IMR-90 (cell line): ENCODE measurements around the gene DOCK7. TPM values are rescaled to one million over a fixed set of nuclear protein-coding genes. Genes with fewer than 3 reads are reported as not detected.

Source experiments
- ATAC-seq: fragments of 200-7000 bp; cut with Tn5 transposase; 2 replicates; pipeline ENCODE4 v1.9.1; 2020; ENCODE audit warnings: low read depth, mild to moderate bottlenecking, moderate library complexity
- BruUV-seq: library from RNA; stranded (reverse); fragments of 400-500 nt; replicated peaks from 2 replicates; lab custom pipeline; 2021; lab: Mats Ljungman, UMichigan
- CTCF ChIA-PET: fragments of 300-600 bp; formaldehyde crosslinking; extraction: SDS; loops from one replicate; lab custom pipeline; 2021; ENCODE audit warnings: antibody characterized with exemption; lab: Yijun Ruan, JAX
- POLR2A ChIA-PET: fragments of 300-600 bp; sonication (Branson Sonifier 250); formaldehyde crosslinking; loops from one replicate; lab custom pipeline; 2022; ENCODE audit warnings: antibody characterized with exemption; ENCODE audit not compliant: unreplicated experiment; lab: Charles Lee
- DNase-seq: peaks from one replicate; pipeline ENCODE4 v3.0.0; 2013
- H2AFZ ChIP-seq: replicated peaks from 2 replicates; pipeline ENCODE3; 2013; ENCODE audit warnings: low read length, mild to moderate bottlenecking; ENCODE audit not compliant: poor library complexity
- H2AK5ac ChIP-seq: 2 replicates; pipeline ENCODE4 v1.6.1; 2013; ENCODE audit warnings: low read depth, low read length, inconsistent platforms
- H2AK9ac ChIP-seq: replicated peaks from 2 replicates; pipeline ENCODE3; 2013; ENCODE audit warnings: mild to moderate bottlenecking, low read depth, low read length, moderate library complexity; ENCODE audit not compliant: poor library complexity
- H2BK120ac ChIP-seq: 2 replicates; pipeline ENCODE4 v1.6.1; 2013; ENCODE audit warnings: low read depth, low read length, inconsistent platforms
- H2BK15ac ChIP-seq: 3 replicates; pipeline ENCODE4 v1.6.1; 2013; ENCODE audit warnings: low read depth, low read length, inconsistent platforms
- H2BK20ac ChIP-seq: 2 replicates; pipeline ENCODE4 v1.6.1; 2013; ENCODE audit warnings: low read depth, mild to moderate bottlenecking, inconsistent platforms, low read length, moderate library complexity
- H2BK5ac ChIP-seq: 2 replicates; pipeline ENCODE4 v1.6.1; 2013; ENCODE audit warnings: mild to moderate bottlenecking, low read depth, low read length, inconsistent platforms; ENCODE audit not compliant: poor library complexity, severe bottlenecking
- H3K14ac ChIP-seq: replicated peaks from 2 replicates; pipeline ENCODE4 v1.6.1; 2013; ENCODE audit warnings: low read depth, low read length, inconsistent platforms
- H3K18ac ChIP-seq: 2 replicates; pipeline ENCODE4 v1.6.1; 2013; ENCODE audit warnings: low read depth, low read length, control low read depth
- H3K23ac ChIP-seq: 2 replicates; pipeline ENCODE4 v1.6.1; 2013; ENCODE audit warnings: low read depth, low read length, inconsistent platforms
- H3K27ac ChIP-seq: 2 replicates; pipeline ENCODE4 v1.5.1; 2013; ENCODE audit warnings: mild to moderate bottlenecking, control low read depth, low read length; ENCODE audit not compliant: insufficient read depth
- H3K27me3 ChIP-seq: 2 replicates; pipeline ENCODE4 v1.6.1; 2013; ENCODE audit warnings: low read length; ENCODE audit not compliant: control insufficient read depth, insufficient read depth
- H3K36me3 ChIP-seq: 2 replicates; pipeline ENCODE4 v1.6.1; 2013; ENCODE audit warnings: low read length, mixed read lengths; ENCODE audit not compliant: control insufficient read depth, insufficient read depth
- H3K4ac ChIP-seq: 2 replicates; pipeline ENCODE4 v1.6.1; 2013; ENCODE audit warnings: low read depth, low read length, inconsistent platforms
- H3K4me1 ChIP-seq: 2 replicates; pipeline ENCODE4 v1.6.1; 2013; ENCODE audit warnings: low read length, mixed read lengths; ENCODE audit not compliant: control insufficient read depth, insufficient read depth
- H3K4me2 ChIP-seq: 2 replicates; pipeline ENCODE4 v1.6.1; 2013; ENCODE audit warnings: low read depth, mild to moderate bottlenecking, control low read depth, low read length, moderate library complexity
- H3K4me3 ChIP-seq: 2 replicates; pipeline ENCODE4 v1.5.1; 2013; ENCODE audit warnings: low read depth, mild to moderate bottlenecking, control low read depth, low read length, moderate library complexity; ENCODE audit not compliant: insufficient read depth
- H3K56ac ChIP-seq: 2 replicates; pipeline ENCODE4 v1.6.1; 2013; ENCODE audit warnings: low read length, inconsistent platforms; ENCODE audit not compliant: insufficient read depth; ENCODE audit errors: extremely low read depth
- H3K79me1 ChIP-seq, 2 experiments: 2 replicates each; pipeline ENCODE4 v1.6.1; 2013; ENCODE audit warnings: low read length in 2 of 2, inconsistent platforms in 1 of 2, low read depth in 1 of 2
- H3K9ac ChIP-seq: 2 replicates; pipeline ENCODE4 v1.6.1; 2013; ENCODE audit warnings: low read depth, low read length, control low read depth
- H3K9me1 ChIP-seq: 2 replicates; pipeline ENCODE4 v1.6.1; 2013; ENCODE audit warnings: low read length, inconsistent platforms; ENCODE audit not compliant: insufficient read depth
- H3K9me3 ChIP-seq: 2 replicates; pipeline ENCODE4 v1.6.1; 2013; ENCODE audit warnings: low read length; ENCODE audit not compliant: control insufficient read depth, insufficient read depth
- H4K20me1 ChIP-seq: 2 replicates; pipeline ENCODE4 v1.6.1; 2013; ENCODE audit warnings: low read length, inconsistent platforms; ENCODE audit not compliant: insufficient read depth
- H4K5ac ChIP-seq: 2 replicates; pipeline ENCODE4 v1.6.1; 2013; ENCODE audit warnings: mild to moderate bottlenecking, low read depth, low read length, control low read depth
- H4K8ac ChIP-seq, 2 experiments: 2 replicates each; pipeline ENCODE4 v1.6.1; 2013; ENCODE audit warnings: low read depth in 2 of 2, low read length in 2 of 2, control low read depth in 1 of 2, inconsistent platforms in 1 of 2
- H4K91ac ChIP-seq: 2 replicates; pipeline ENCODE4 v1.6.1; 2013; ENCODE audit warnings: low read depth, low read length, inconsistent platforms; ENCODE audit not compliant: insufficient read depth
- BHLHE40 ChIP-seq: fragments of 150-350 bp; IDR thresholded peaks from 2 replicates; pipeline ENCODE4 v1.6.1; 2016; ENCODE audit warnings: mild to moderate bottlenecking, low read depth, low read length
- CEBPB ChIP-seq: IDR thresholded peaks from 2 replicates; pipeline ENCODE4 v1.6.1; 2012; ENCODE audit warnings: low read depth, low read length, improper control_type of control experiment
- CHD1 ChIP-seq: IDR thresholded peaks from 2 replicates; pipeline ENCODE4 v1.6.1; 2012; ENCODE audit warnings: low read depth, low read length, improper control_type of control experiment
- CTCF ChIP-seq: conservative IDR thresholded peaks from 2 replicates; pipeline ENCODE4 v1.5.1; 2012; ENCODE audit warnings: mild to moderate bottlenecking, low read depth, low read length, improper control_type of control experiment
- ELK1 ChIP-seq: fragments of 150-350 bp; IDR thresholded peaks from 2 replicates; pipeline ENCODE4 v1.6.1; 2016; ENCODE audit warnings: low read depth, mild to moderate bottlenecking, low read length, moderate library complexity, borderline replicate concordance
- FOS ChIP-seq: fragments of 150-350 bp; IDR thresholded peaks from 2 replicates; pipeline ENCODE4 v1.6.1; 2016; ENCODE audit warnings: low read depth, low read length
- MAFK ChIP-seq: IDR thresholded peaks from 2 replicates; pipeline ENCODE4 v1.6.1; 2012; ENCODE audit warnings: low read depth, low read length, improper control_type of control experiment
- MAZ ChIP-seq: IDR thresholded peaks from 2 replicates; pipeline ENCODE4 v1.6.1; 2012; ENCODE audit warnings: low read depth, mild to moderate bottlenecking, low read length, improper control_type of control experiment, moderate library complexity, borderline replicate concordance
- MXI1 ChIP-seq: IDR thresholded peaks from 2 replicates; pipeline ENCODE4 v1.6.1; 2012; ENCODE audit warnings: low read depth, mild to moderate bottlenecking, low read length, moderate library complexity, borderline replicate concordance
- NFE2L2 ChIP-seq: fragments of 150-350 bp; IDR thresholded peaks from 2 replicates; pipeline ENCODE4 v1.6.1; 2016; ENCODE audit warnings: low read depth, mild to moderate bottlenecking, low read length
- RAD21 ChIP-seq: IDR thresholded peaks from 2 replicates; pipeline ENCODE4 v1.6.1; 2012; ENCODE audit warnings: low read length, improper control_type of control experiment
- RCOR1 ChIP-seq: IDR thresholded peaks from 2 replicates; pipeline ENCODE4 v1.6.1; 2012; ENCODE audit warnings: mild to moderate bottlenecking, low read length, improper control_type of control experiment; ENCODE audit not compliant: insufficient replicate concordance
- SMC3 ChIP-seq: fragments of 150-350 bp; IDR thresholded peaks from 2 replicates; pipeline ENCODE4 v1.6.1; 2016; ENCODE audit warnings: low read depth, mild to moderate bottlenecking, antibody characterized with exemption, low read length, moderate library complexity
- USF2 ChIP-seq: fragments of 150-350 bp; IDR thresholded peaks from 2 replicates; pipeline ENCODE4 v1.6.1; 2017; ENCODE audit warnings: mild to moderate bottlenecking, antibody characterized with exemption, low read length, low read depth
- WGBS, 2 experiments: methylation state at CpG; one replicate each; pipeline versions ENCODE4 v1.1.5 to v1.1.7; 2013; ENCODE audit warnings: missing lambda C conversion rate in 2 of 2; ENCODE audit not compliant: insufficient read length in 1 of 2; ENCODE audit errors: extremely low coverage in 2 of 2; 5-methylcytosine and 5-hydroxymethylcytosine counted together
- dilution Hi-C: fragments of 300-500 bp; cut with HindIII; formaldehyde crosslinking; loops from one replicate; pipeline ENCODE4 v1.14.3; 2018; ENCODE audit warnings: low sequenced_read_pairs; ENCODE audit not compliant: unreplicated experiment
- in situ Hi-C: fragments of 300-500 bp; cut with MboI; formaldehyde crosslinking; loops from 3 replicates; pipeline ENCODE4 v1.14.3; 2019; ENCODE audit warnings: low sequenced_read_pairs, inconsistent platforms, mixed read lengths
- intact Hi-C: fragments of 100-400 bp; cut with micrococcal nuclease; formaldehyde crosslinking; loops from 2 replicates; pipeline ENCODE4 v1.10.0; 2022
- polyA plus RNA-seq, 3 experiments: library from polyadenylated mRNA; depleted of rRNA; stranded (reverse); fragments of >200 nt; gene quantifications; 2 replicates each; pipeline ENCODE4 v1.2.3, GENCODE V29; 2012; ENCODE audit warnings: low replicate concordance in 1 of 3
- total RNA-seq: library from RNA; depleted of rRNA; stranded (reverse); fragments of >200 nt; gene quantifications from 2 replicates; pipeline ENCODE4 v1.2.3, GENCODE V29; 2012

The DOCK7 gene
- total and polyA plus RNA-seq, 2 of the 4 experiments (the other 2 are of a cell fraction) = 38.0 to 97.7 TPM

GRCh38 chr1:62621907-62622306, 66.3 kb downstream of the DOCK7 start:
- Histone ChIP-seq H4K91ac (no peak overlapping the region), H3K36me3 (peaks cover 4% of the 10 kb centered on the region; the same call in 1 of the 2 replicates), H3K9me1 (no peaks in the 10 kb centered on the region), H3K27ac (no peak overlapping the region), H2BK5ac (peak overlapping the region; percentile 81), H4K5ac (no peak overlapping the region), H3K4me1 (peaks cover 5% of the 10 kb centered on the region), H3K18ac (no peak overlapping the region), H3K4me3 (no peak overlapping the region), H2AK5ac (no peak overlapping the region), H3K27me3 (no peaks in the 10 kb centered on the region), H3K56ac (no peak overlapping the region), H4K20me1 (no peaks in the 10 kb centered on the region), H2BK15ac (no peak overlapping the region), H3K79me1 (peaks cover 3 to 17% of the 10 kb centered on the region in 2 experiments; a peak in 3 of 4 replicates), H2AK9ac (no peak overlapping the region), H3K14ac (no peak overlapping the region), H2BK20ac (0 out of 2 replicates have a peak overlapping the region, but pooled peaks have one; percentile 47), H3K9me3 (no peaks in the 10 kb centered on the region), H2AFZ (peak overlapping the region; percentile 48), H3K23ac (no peak overlapping the region), H3K9ac (no peak overlapping the region), H4K8ac (no peak overlapping the region), H3K4ac (no peak overlapping the region; the same call in 1 of the 2 replicates), H3K4me2 (no peak overlapping the region), H2BK120ac (peak overlapping the region; percentile 47; the same call in 1 of the 2 replicates)
- CTCF ChIA-PET = no interaction called here
- 0 out of 2 replicates have a peak, but pooled peaks have one; percentile 37 for TF ChIP-seq MXI1
- TF ChIP-seq BHLHE40 = peak; percentile 74
- peak; percentile 58; the same call in 1 of the 2 replicates for TF ChIP-seq FOS
- no peak for TF ChIP-seq CTCF
- no peak for TF ChIP-seq SMC3
- no peak for TF ChIP-seq CHD1
- peak; percentile 45; the same call in 1 of the 2 replicates for TF ChIP-seq NFE2L2
- TF ChIP-seq RAD21 = no peak
- TF ChIP-seq ELK1 = no peak
- peak; percentile 28 for TF ChIP-seq RCOR1
- TF ChIP-seq MAZ = no peak
- TF ChIP-seq USF2 = peak; percentile 87
- peak; percentile 90 for TF ChIP-seq CEBPB
- peak; percentile 31; the same call in 1 of the 2 replicates for TF ChIP-seq MAFK
- intact Hi-C loops (no loop called here), dilution Hi-C loops (no loop called here), in situ Hi-C loops (no loop called here)
- no TSS peak for BruUV-seq
- POLR2A ChIA-PET = no interaction called here
- DNase-seq (peak; percentile 95), ATAC-seq (peak; percentile 94)
- WGBS, 2 experiments = no CpG with 5 or more reads among the region's 1 CpG
